ENCODE data around the gene FYCO1. TPM values are rescaled to one million over a fixed set of nuclear protein-coding genes. Genes with fewer than 3 reads are reported as not detected.
"Not testable (repeated sequence)": the region's sequence is repeated elsewhere in the genome, so short reads cannot be mapped to it uniquely, and the experiment has no call there.

Gene FYCO1
- 48.0 and 82.2 TPM in 2 replicates for total RNA-seq
- polyA plus RNA-seq = 19.2 and 24.8 TPM in 2 replicates
- polyA plus RNA-seq (2012) = 27.1 and 28.8 TPM in 2 replicates
- 83.9 and 114 TPM in 2 replicates for polyA minus RNA-seq (ENCODE audit: low replicate concordance)

- Histone ChIP-seq H3K27me3 (ENCODE audit: control insufficient read depth, insufficient read depth, low read length) (no peaks in the 10 kb centered on the region), H3K27ac (ENCODE audit: insufficient read depth, low read length) (peak within 1 kb of the TSS; percentile 86), H3K9ac (ENCODE audit: insufficient read depth, low read length) (peak within 1 kb of the TSS; percentile 85), H3K4me1 (ENCODE audit: control insufficient read depth, extremely low read depth, insufficient read depth, low read length) (peaks cover 7% of the 10 kb centered on the region), H4K20me1 (ENCODE audit: control insufficient read depth, extremely low read depth, insufficient read depth, low read length) (no peaks in the 10 kb centered on the region), H3K79me2 (ENCODE audit: control insufficient read depth, insufficient read depth, low read length) (peaks cover 15% of the 10 kb centered on the region), H3K4me2 (ENCODE audit: extremely low read depth, insufficient read depth, low read length) (peak within 1 kb of the TSS; percentile 95), H3K4me3 (replicated peaks in 1 of 4; ENCODE audit: control extremely low read depth in 1 of 4, insufficient read depth in 1 of 4, low read depth in 3 of 4, low read length in 4 of 4) (peak within 1 kb of the TSS; percentile 82 to 96 (median 88)), H3K9me3 (ENCODE audit: control insufficient read depth, insufficient read depth, low read depth, low read length) (no peaks in the 10 kb centered on the region), H3K36me3 (ENCODE audit: control insufficient read depth, insufficient read depth, low read length) (no peaks in the 10 kb centered on the region), H2AFZ (ENCODE audit: low read length) (peak within 1 kb of the TSS; percentile 80)
- peak; percentile 88 for DNase-seq (ENCODE audit: low read depth in 2 of 2)
- TF ChIP-seq CTCF (conservative IDR thresholded peaks at IDR 0.05 in 1 of 2, IDR thresholded peaks at IDR 0.05 in 1 of 2; ENCODE audit: low read depth in 1 of 2, low read length in 2 of 2) = no peak
- no peak for TF ChIP-seq EZH2 (IDR thresholded peaks at IDR 0.05; ENCODE audit: low read length, missing control alignments)
These were observed at the start of gene FYCO1 for GRCh38 chr3:45995236-45996192. FYCO1 (minus strand) TSS chr3:45995824; CDS start chr3:45984910, 10,914 bp downstream.

GRCh38 chr3:46038916-46039315 is 43.3 kb upstream of the FYCO1 start:
- no peak for DNase-seq (ENCODE audit: low read depth in 2 of 2)
- no peaks in the 10 kb centered on the region for H3K79me2 ChIP-seq (ENCODE audit: control insufficient read depth, insufficient read depth, low read length)

GRCh38 chr3:46038071-46038470 is 42.4 kb upstream of the FYCO1 start:
- not testable (repeated sequence) for H3K9ac ChIP-seq (ENCODE audit: insufficient read depth, low read length); H3K36me3 ChIP-seq (ENCODE audit: control insufficient read depth, insufficient read depth, low read length); H4K20me1 ChIP-seq (ENCODE audit: control insufficient read depth, extremely low read depth, insufficient read depth, low read length); H3K27ac ChIP-seq (ENCODE audit: insufficient read depth, low read length); DNase-seq (ENCODE audit: low read depth in 2 of 2); H3K4me3 ChIP-seq (replicated peaks in 1 of 4; ENCODE audit: control extremely low read depth in 1 of 4, insufficient read depth in 1 of 4, low read depth in 3 of 4, low read length in 4 of 4); H3K79me2 ChIP-seq (ENCODE audit: control insufficient read depth, insufficient read depth, low read length); H3K9me3 ChIP-seq (ENCODE audit: control insufficient read depth, insufficient read depth, low read depth, low read length); H2AFZ ChIP-seq (ENCODE audit: low read length); H3K27me3 ChIP-seq (ENCODE audit: control insufficient read depth, insufficient read depth, low read length); H3K4me1 ChIP-seq (ENCODE audit: control insufficient read depth, extremely low read depth, insufficient read depth, low read length); H3K4me2 ChIP-seq (ENCODE audit: extremely low read depth, insufficient read depth, low read length)

More at GRCh38 chr3:46038916-46039315, 43.3 kb upstream of the FYCO1 start:
- H4K20me1 ChIP-seq (ENCODE audit: control insufficient read depth, extremely low read depth, insufficient read depth, low read length) = no peaks in the 10 kb centered on the region
- H3K9ac ChIP-seq (ENCODE audit: insufficient read depth, low read length) = no peak overlapping the region
- TF ChIP-seq CTCF (conservative IDR thresholded peaks at IDR 0.05 in 1 of 2, IDR thresholded peaks at IDR 0.05 in 1 of 2; ENCODE audit: low read depth in 1 of 2, low read length in 2 of 2) = no peak
- no peak for TF ChIP-seq EZH2 (IDR thresholded peaks at IDR 0.05; ENCODE audit: low read length, missing control alignments)
- no peaks in the 10 kb centered on the region for H3K27me3 ChIP-seq (ENCODE audit: control insufficient read depth, insufficient read depth, low read length)
- no peaks in the 10 kb centered on the region for H3K36me3 ChIP-seq (ENCODE audit: control insufficient read depth, insufficient read depth, low read length)
- no peak overlapping the region for H3K27ac ChIP-seq (ENCODE audit: insufficient read depth, low read length)
- H3K4me2 ChIP-seq (ENCODE audit: extremely low read depth, insufficient read depth, low read length) = no peak overlapping the region
- H3K4me3 ChIP-seq (replicated peaks in 1 of 4; ENCODE audit: control extremely low read depth in 1 of 4, insufficient read depth in 1 of 4, low read depth in 3 of 4, low read length in 4 of 4) = no peak overlapping the region
- H2AFZ ChIP-seq (ENCODE audit: low read length) = no peak overlapping the region
- H3K9me3 ChIP-seq (ENCODE audit: control insufficient read depth, insufficient read depth, low read depth, low read length) = no peaks in the 10 kb centered on the region
- H3K4me1 ChIP-seq (ENCODE audit: control insufficient read depth, extremely low read depth, insufficient read depth, low read length) = no peaks in the 10 kb centered on the region

Data from fibroblast of lung (primary cell).